Left lobe of liver (tissue), 2 donors: ENCODE measurements around the gene CDC34. TPM values are rescaled to one million over a fixed set of nuclear protein-coding genes. Genes with fewer than 3 reads are reported as not detected.

Experiments
- ATAC-seq: fragments of 200-7000 bp; cut with Tn5 transposase; one replicate; pipeline ENCODE4 v1.9.1; 2020; ENCODE audit warnings: mild to moderate bottlenecking, moderate library complexity
- DNase-seq: peaks from one replicate; pipeline ENCODE4 v3.0.0-alpha.2; 2020; ENCODE audit warnings: low spot score
- total RNA-seq: library from RNA; stranded (reverse); gene quantifications from one replicate; pipeline ENCODE4 v1.2.1, GENCODE V29; 2021
- donor health status: DM: no; HTN: no; CAD: no; lungs with moderate emphysema.
- donor health status: DM: no; HTN: yes; CAD: no.

CDC34 gene
- total RNA-seq, 1 donor from 2014 or later, result 53.5 TPM

GRCh38 chr19:571566-571974, 40.0 kb downstream of the CDC34 start:
- no peak for DNase-seq
- no peak for ATAC-seq

DNA sequence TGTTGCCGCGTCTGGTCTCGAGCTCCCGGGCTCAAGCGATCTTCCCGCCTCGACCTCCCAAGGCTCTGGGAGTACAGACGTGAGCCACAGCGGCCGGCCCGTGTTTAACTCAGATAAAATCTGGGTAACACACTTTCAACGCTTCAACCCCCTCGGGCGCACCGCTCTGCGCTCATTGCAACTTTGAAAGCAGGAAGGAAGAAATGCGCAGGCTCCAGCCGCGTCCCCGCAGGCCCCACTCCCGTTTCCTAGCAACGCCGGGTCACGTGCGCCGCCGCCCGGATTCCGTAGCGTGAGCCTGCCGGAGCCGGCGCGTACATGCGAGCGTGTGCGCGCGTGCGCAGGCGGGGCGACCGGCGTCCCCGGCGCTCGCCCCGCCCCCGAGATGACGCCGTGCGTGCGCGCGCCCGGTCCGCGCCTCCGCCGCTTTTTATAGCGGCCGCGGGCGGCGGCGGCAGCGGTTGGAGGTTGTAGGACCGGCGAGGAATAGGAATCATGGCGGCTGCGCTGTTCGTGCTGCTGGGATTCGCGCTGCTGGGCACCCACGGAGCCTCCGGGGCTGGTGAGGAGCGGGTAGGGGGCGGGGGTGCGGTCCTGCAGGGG, 40.7 kb downstream of the CDC34 start, which contains the start of gene BSG:
BSG (plus strand) TSS at position 457 of the 603 bp plus-strand sequence; CDS start at position 496, 39 bp downstream.
- ATAC-seq, result peak; percentile 86

DNA sequence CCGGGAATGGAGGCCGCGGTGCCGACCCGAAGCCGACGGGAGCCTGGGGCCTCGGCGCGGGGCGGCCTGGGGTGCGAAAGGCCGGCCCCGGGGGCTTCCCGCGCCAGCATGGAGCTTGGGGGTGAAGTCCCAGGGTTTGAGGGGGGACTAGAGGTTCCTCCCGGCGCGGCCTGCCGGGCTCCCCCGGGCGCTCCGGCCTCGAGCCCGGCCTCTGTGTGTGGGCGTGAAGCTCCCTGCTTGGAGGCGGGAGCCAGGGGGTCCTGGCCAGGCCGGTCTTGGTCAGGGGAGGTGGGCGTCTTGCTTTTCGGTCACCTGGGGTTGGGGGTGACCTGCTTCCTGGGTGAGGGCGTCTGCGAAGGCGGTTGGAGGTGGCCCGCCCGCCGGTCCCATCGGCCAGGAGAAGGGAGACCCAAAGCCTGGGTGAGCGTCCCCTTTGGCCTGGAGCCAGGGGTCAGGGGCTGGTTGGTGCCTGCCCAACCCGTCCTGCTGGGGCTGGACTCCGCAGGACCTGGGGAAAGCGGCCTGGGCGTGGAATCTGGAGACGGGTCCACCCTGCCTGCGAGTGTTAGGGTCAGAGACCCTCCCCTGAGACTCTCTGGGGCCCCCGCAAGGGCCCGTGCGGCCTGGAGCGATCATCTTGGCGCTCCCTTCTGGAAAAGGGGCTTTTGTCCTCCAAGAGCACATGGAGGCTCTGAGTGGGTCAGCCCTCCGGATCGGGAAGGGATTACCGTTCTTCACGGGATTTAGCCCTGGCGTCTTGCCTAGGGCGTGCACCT, 41.4 kb downstream of the CDC34 start:
- peak; percentile 74 for DNase-seq
- peak; percentile 2 for ATAC-seq

More for the DNA sequence above, 40.7 kb downstream of the CDC34 start, which contains the start of gene BSG:
- DNase-seq, result peak; percentile 98

DNA sequence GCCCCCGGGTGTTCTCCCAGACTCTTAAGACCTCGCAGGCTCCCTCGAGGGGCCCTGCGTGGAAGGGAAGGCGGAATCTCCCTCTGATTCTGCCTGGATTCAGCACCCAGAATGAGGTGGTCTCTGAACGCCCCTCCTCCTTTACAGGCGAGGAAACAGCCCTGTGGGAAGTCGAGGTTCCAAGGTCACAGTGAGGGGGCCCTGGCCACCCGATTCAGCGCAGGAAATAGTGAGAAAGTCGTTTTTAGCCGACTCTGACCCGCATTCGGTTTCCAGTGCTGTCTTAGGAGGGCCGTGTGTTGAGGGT, 41.9 kb downstream of the CDC34 start:
- DNase-seq (no peak), ATAC-seq (no peak)

DNA sequence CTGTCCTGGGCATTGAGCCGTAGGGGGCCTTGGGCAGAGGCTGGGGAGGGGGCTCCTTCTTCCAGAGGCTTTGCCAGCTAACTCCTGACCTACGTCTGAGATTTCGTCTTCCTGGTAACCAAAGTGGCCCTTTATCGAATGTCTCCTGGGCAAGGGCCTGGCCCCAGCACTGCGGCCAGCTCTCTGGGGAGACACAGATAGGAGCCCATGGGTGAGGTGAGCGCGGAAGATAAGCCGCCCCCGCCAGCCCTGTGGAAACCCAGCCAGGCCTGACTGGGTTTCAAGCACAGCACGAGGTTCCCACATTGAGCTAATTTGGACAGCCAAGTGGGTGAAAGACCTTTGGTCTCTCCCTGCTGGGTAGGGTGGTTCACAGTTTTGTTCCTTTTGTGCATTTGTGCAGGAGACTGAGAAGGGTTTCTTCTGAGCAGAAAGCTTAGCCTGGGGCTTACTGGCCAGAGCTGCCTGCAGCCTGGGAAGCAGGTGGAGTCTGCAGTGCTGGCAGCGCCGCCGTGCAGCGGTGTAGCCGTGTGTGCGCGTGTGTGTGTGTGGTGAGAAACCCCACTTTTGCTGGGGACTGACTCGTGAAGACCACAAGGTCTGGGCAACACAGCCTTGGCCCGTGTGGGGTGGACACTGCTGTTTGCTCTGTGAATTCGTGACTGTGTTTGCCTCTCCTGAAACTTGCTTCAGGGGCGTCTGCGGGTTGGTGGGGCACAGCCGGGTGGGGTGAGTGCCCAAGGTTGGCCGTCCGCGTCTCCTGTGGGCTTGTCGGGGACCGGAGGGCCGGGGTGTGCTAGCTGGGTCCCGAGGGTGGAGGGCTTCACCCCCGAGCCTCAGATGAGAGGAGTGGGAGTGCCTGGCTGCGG, 43.3 kb downstream of the CDC34 start:
- peak; percentile 66 for ATAC-seq

GRCh38 chr19:575527-576506, 44.3 kb downstream of the CDC34 start:
- ATAC-seq, result no peak

More for the DNA sequence above, 43.3 kb downstream of the CDC34 start:
- DNase-seq, result peak; percentile 81

DNA sequence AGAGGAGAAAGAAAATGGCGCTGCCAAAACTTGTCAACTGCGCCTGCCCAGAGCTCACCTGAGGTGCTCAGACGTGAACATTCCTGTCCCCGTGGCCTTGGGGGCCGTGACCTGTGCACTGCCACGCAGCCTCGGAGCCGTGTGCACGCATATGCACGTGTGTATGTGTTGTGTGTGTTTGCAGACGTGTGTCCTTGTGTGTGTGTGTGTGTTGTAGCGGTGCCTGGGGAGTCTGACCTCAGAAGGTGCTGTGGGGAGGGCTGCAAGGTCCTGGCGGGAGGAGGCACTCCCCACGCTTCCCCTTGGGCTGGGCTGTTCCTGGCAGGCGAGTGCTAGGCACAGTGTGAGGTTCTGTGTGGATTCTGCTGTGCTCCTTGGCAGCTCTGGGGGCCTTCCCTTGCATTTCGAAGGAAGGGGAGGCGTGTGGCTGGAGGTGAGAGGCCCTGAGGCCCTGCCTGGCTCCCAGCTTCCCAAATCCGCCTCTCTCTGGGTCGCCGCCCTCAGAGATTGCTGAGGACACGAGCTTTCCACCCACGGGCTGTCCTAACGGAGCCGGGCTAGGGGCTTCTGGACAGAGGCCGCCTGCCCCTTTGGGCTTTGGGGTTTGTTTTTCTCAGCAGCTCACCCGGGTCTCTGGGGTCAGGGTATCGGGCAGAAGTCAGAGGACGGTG, 45.3 kb downstream of the CDC34 start:
- DNase-seq, result no peak
- no peak for ATAC-seq

More at GRCh38 chr19:575527-576506, 44.3 kb downstream of the CDC34 start:
- no peak for DNase-seq

- DNase-seq, result no peak
Measured at GRCh38 chr19:577439-578392, 46.2 kb downstream of the CDC34 start.

DNA sequence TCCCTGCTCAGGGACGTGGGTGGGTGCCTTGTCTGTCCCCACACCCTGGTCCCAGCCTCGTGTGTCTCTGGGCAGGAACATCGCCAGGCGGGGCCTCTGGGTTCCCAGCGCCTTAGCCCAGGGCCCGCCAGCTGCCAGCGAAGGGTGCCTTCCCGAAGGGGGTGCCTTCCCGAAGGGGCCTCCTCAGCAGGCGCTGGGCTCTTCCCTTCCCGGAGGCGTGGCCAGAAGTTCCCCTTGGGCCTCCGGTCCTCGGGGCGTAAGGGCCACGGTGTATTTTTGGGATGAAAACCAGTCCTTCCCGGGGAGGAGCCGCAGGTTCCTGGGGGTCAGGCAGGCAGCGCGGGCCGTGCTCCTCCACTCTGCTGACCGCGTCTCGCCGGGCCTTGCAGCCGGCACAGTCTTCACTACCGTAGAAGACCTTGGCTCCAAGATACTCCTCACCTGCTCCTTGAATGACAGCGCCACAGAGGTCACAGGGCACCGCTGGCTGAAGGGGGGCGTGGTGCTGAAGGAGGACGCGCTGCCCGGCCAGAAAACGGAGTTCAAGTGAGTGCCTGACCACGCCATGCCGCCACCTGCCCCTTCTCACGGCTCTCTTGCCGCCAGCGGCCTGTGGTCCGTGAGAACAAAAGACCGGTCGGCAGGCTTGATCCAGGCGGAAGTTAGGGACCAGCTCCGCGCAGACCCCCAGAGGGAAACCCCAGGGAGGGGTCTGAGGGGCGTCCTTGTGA, 47.7 kb downstream of the CDC34 start:
- no peak for DNase-seq
- no peak for ATAC-seq

More at GRCh38 chr19:577439-578392, 46.2 kb downstream of the CDC34 start:
- no peak for ATAC-seq

- ATAC-seq, result no peak
- no peak for DNase-seq
Measured at GRCh38 chr19:579842-580155, 48.2 kb downstream of the CDC34 start.

- no peak for DNase-seq
- no peak for ATAC-seq
Measured at GRCh38 chr19:580274-580835, 48.8 kb downstream of the CDC34 start.

GRCh38 chr19:581399-582111, 50.0 kb downstream of the CDC34 start:
- ATAC-seq (no peak), DNase-seq (no peak)

DNA sequence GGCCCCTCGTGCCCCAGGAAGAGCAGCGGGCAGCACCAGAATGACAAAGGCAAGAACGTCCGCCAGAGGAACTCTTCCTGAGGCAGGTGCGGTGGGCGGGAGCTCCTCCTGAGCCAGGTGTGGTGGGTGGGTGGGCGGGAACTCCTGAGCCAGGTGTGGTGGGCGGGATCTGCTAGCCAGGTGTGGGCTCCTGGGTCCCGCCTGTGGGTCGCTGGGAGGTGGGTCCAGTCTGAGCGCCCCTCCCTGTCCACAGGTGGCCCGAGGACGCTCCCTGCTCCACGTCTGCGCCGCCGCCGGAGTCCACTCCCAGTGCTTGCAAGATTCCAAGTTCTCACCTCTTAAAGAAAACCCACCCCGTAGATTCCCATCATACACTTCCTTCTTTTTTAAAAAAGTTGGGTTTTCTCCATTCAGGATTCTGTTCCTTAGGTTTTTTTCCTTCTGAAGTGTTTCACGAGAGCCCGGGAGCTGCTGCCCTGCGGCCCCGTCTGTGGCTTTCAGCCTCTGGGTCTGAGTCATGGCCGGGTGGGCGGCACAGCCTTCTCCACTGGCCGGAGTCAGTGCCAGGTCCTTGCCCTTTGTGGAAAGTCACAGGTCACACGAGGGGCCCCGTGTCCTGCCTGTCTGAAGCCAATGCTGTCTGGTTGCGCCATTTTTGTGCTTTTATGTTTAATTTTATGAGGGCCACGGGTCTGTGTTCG, 51.1 kb downstream of the CDC34 start:
- ATAC-seq, result no peak
- no peak for DNase-seq

GRCh38 chr19:583198-583967, 51.8 kb downstream of the CDC34 start:
- ATAC-seq, result peak; percentile 5
- DNase-seq, result no peak

DNA sequence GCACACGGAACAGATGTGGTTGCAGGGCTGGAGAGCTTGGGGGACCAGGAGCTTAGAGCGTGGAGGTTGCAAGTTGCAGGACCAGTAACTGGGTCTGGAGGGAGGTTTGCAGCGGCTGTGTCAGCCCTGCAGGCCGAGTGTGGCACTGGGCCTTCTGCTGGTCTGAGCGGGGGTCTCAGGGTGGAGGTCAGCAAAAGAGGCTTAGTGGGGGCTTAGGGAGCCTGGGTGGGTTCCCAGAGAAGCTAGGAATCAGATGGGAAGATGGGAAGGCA, 52.3 kb downstream of the CDC34 start:
- DNase-seq (no peak), ATAC-seq (peak; percentile 10)
